ENCODE results near the gene B3GNT4.
A peak's percentile ranks its signal among the peaks of the same experiment; 100 is the strongest.

Gene B3GNT4

GRCh38 chr12:122205053-122205925, 1.8 kb downstream of the B3GNT4 start:
- TF ChIP-seq POLR2A (IDR thresholded peaks at IDR 0.05; ENCODE audit: low read depth, low read length), result no peak
- no peak for TF ChIP-seq POLR2AphosphoS5 (IDR thresholded peaks at IDR 0.05; ENCODE audit: low read depth, low read length)
- no peak for TF ChIP-seq TAF1 (IDR thresholded peaks at IDR 0.05; ENCODE audit: borderline replicate concordance, low read depth, low read length)
- FAIRE-seq, result no peak
- DNase-seq (ENCODE audit: insufficient read length), result no peak

- no peak for DNase-seq (ENCODE audit: insufficient read length)
- FAIRE-seq, result no peak
- no peak for TF ChIP-seq TAF1 (IDR thresholded peaks at IDR 0.05; ENCODE audit: borderline replicate concordance, low read depth, low read length)
- TF ChIP-seq POLR2A (IDR thresholded peaks at IDR 0.05; ENCODE audit: low read depth, low read length), result peak; percentile 16; the same call in 1 of the 2 replicates
These were observed 2.8 kb downstream of the B3GNT4 start for GRCh38 chr12:122206111-122206881.

- no peak for FAIRE-seq
- DNase-seq (ENCODE audit: insufficient read length), result no peak
- TF ChIP-seq POLR2AphosphoS5 (IDR thresholded peaks at IDR 0.05; ENCODE audit: low read depth, low read length) (no peak), POLR2A (IDR thresholded peaks at IDR 0.05; ENCODE audit: low read depth, low read length) (no peak), TAF1 (IDR thresholded peaks at IDR 0.05; ENCODE audit: borderline replicate concordance, low read depth, low read length) (no peak)
These were observed 3.5 kb downstream of the B3GNT4 start for GRCh38 chr12:122206976-122207375.

DNA sequence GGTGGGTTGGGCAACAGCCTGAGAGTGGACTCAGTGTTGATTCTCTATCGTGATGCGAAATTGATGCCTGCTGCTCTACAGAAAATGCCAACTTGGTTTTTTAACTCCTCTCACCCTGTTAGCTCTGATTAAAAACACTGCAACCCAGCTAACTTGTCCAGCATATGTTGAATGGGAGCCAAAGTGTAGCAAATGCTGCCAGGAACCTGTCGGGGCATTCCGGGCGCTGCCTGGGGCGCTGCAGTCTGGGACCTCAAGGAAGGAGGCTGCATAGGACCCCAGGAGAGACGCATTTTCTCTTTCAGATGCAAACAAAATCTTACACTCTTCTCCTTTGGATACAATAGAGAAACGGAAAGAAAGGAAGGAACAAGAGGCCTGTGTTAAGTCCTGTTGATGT, 3.9 kb downstream of the B3GNT4 start:
- DNase-seq (ENCODE audit: insufficient read length), result no peak
- FAIRE-seq, result no peak
- no peak for TF ChIP-seq POLR2AphosphoS5 (IDR thresholded peaks at IDR 0.05; ENCODE audit: low read depth, low read length)
- no peak for TF ChIP-seq POLR2A (IDR thresholded peaks at IDR 0.05; ENCODE audit: low read depth, low read length)
- TF ChIP-seq TAF1 (IDR thresholded peaks at IDR 0.05; ENCODE audit: borderline replicate concordance, low read depth, low read length), result no peak

GRCh38 chr12:122208073-122208820, 4.7 kb downstream of the B3GNT4 start:
- TF ChIP-seq TAF1 (IDR thresholded peaks at IDR 0.05; ENCODE audit: borderline replicate concordance, low read depth, low read length) (no peak), POLR2AphosphoS5 (IDR thresholded peaks at IDR 0.05; ENCODE audit: low read depth, low read length) (no peak), POLR2A (IDR thresholded peaks at IDR 0.05; ENCODE audit: low read depth, low read length) (no peak)
- DNase-seq (ENCODE audit: insufficient read length) (no peak), FAIRE-seq (no peak)

- no peak for FAIRE-seq
- TF ChIP-seq POLR2A (IDR thresholded peaks at IDR 0.05; ENCODE audit: low read depth, low read length), result no peak
- TF ChIP-seq POLR2AphosphoS5 (IDR thresholded peaks at IDR 0.05; ENCODE audit: low read depth, low read length), result no peak
- TF ChIP-seq TAF1 (IDR thresholded peaks at IDR 0.05; ENCODE audit: borderline replicate concordance, low read depth, low read length), result no peak
- no peak for DNase-seq (ENCODE audit: insufficient read length)
These were observed 12.3 kb downstream of the B3GNT4 start for GRCh38 chr12:122215771-122216170.

- DNase-seq (ENCODE audit: insufficient read length) (no peak), FAIRE-seq (no peak)
- TF ChIP-seq TAF1 (IDR thresholded peaks at IDR 0.05; ENCODE audit: borderline replicate concordance, low read depth, low read length), result no peak
- TF ChIP-seq POLR2AphosphoS5 (IDR thresholded peaks at IDR 0.05; ENCODE audit: low read depth, low read length), result no peak
- TF ChIP-seq POLR2A (IDR thresholded peaks at IDR 0.05; ENCODE audit: low read depth, low read length), result no peak
These were observed 12.9 kb downstream of the B3GNT4 start for GRCh38 chr12:122216445-122216844.

GRCh38 chr12:122225683-122226365, 22.3 kb downstream of the B3GNT4 start, which contains the start of gene DIABLO:
TSS of gene DIABLO (minus strand) at chr12:122226052. CDS start at chr12:122226014, 38 bp downstream.
- DNase-seq (ENCODE audit: insufficient read length) (peak; percentile 91), FAIRE-seq (peak; percentile 99)
- TF ChIP-seq POLR2AphosphoS5 (IDR thresholded peaks at IDR 0.05; ENCODE audit: low read depth, low read length), result peak; percentile 96
- TF ChIP-seq POLR2A (IDR thresholded peaks at IDR 0.05; ENCODE audit: low read depth, low read length), result peak; percentile 95
- TF ChIP-seq TAF1 (IDR thresholded peaks at IDR 0.05; ENCODE audit: borderline replicate concordance, low read depth, low read length), result peak; percentile 93

- no peak for TF ChIP-seq POLR2A (IDR thresholded peaks at IDR 0.05; ENCODE audit: low read depth, low read length)
- TF ChIP-seq POLR2AphosphoS5 (IDR thresholded peaks at IDR 0.05; ENCODE audit: low read depth, low read length), result no peak
- no peak for TF ChIP-seq TAF1 (IDR thresholded peaks at IDR 0.05; ENCODE audit: borderline replicate concordance, low read depth, low read length)
- no peak for DNase-seq (ENCODE audit: insufficient read length)
- FAIRE-seq, result peak; percentile 5
These were observed 23.0 kb downstream of the B3GNT4 start for GRCh38 chr12:122226366-122227125.

DNA sequence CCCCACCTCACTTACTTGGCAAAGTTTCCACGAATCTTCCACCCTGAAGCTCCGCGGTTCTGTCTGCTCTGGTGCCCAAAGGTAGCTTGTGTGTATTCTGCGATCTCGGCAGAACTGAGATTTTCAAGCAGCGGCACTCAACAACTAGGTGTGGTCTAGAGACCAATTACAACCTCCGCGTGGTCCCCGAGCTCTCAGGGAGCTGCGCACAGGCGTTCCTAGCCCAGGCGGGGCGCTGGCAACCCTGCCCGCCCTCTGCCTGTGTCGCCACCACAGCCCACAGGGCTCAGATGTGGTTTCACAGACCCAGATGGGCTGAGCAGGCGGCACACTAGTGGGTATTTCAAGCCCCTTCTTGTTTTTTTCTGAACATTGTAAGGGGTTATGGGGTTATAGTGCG, 23.8 kb downstream of the B3GNT4 start:
- no peak for DNase-seq (ENCODE audit: insufficient read length)
- TF ChIP-seq POLR2A (IDR thresholded peaks at IDR 0.05; ENCODE audit: low read depth, low read length), result no peak
- FAIRE-seq, result no peak

All from GM12892 (cell line).